Midbrain (tissue), 1 donor: ENCODE measurements around the gene SH3RF3.
A peak's percentile ranks its signal among the peaks of the same experiment; 100 is the strongest.

Source experiments
- DNase-seq: peaks from one replicate; lab custom pipeline; 2025; lab: John Stamatoyannopoulos, UW

Gene SH3RF3

GRCh38 chr2:109507217-109507616, 378.2 kb downstream of the SH3RF3 start:
- DNase-seq = peak; percentile 4

- no peak for DNase-seq
These were observed 378.8 kb downstream of the SH3RF3 start for GRCh38 chr2:109507828-109508227.

GRCh38 chr2:109508556-109508955, 379.6 kb downstream of the SH3RF3 start:
- no peak for DNase-seq

GRCh38 chr2:109510136-109511028, 381.4 kb downstream of the SH3RF3 start:
- DNase-seq = peak; percentile 68

GRCh38 chr2:109511168-109511567, 382.2 kb downstream of the SH3RF3 start:
- no peak for DNase-seq

- no peak for DNase-seq
These were observed 383.1 kb downstream of the SH3RF3 start for GRCh38 chr2:109512076-109512475.

GRCh38 chr2:109513230-109513629, 384.2 kb downstream of the SH3RF3 start:
- no peak for DNase-seq

GRCh38 chr2:109513749-109514588, 385.0 kb downstream of the SH3RF3 start:
- DNase-seq = peak; percentile 4

GRCh38 chr2:109514857-109515256, 385.9 kb downstream of the SH3RF3 start:
- DNase-seq = no peak

GRCh38 chr2:109516445-109517117, 387.6 kb downstream of the SH3RF3 start:
- no peak for DNase-seq

- no peak for DNase-seq
These were observed 388.3 kb downstream of the SH3RF3 start for GRCh38 chr2:109517118-109517889.

- no peak for DNase-seq
These were observed 390.5 kb downstream of the SH3RF3 start for GRCh38 chr2:109519513-109519912.

GRCh38 chr2:109521233-109522062, 392.4 kb downstream of the SH3RF3 start:
- no peak for DNase-seq

GRCh38 chr2:109522063-109522374, 393.0 kb downstream of the SH3RF3 start:
- no peak for DNase-seq

- no peak for DNase-seq
These were observed 394.1 kb downstream of the SH3RF3 start for GRCh38 chr2:109523121-109523520.

- no peak for DNase-seq
These were observed 394.7 kb downstream of the SH3RF3 start for GRCh38 chr2:109523536-109524361.

GRCh38 chr2:109525836-109526235, 396.8 kb downstream of the SH3RF3 start:
- DNase-seq = no peak

- DNase-seq = no peak
These were observed 397.5 kb downstream of the SH3RF3 start for GRCh38 chr2:109526442-109526970.

GRCh38 chr2:109527079-109527478, 398.1 kb downstream of the SH3RF3 start:
- DNase-seq = no peak
